ENCODE results near the gene ABLIM2.
"Not testable (repeated sequence)": the region's sequence is repeated elsewhere in the genome, so short reads cannot be mapped to it uniquely, and the experiment has no call there.

ABLIM2 gene

DNA sequence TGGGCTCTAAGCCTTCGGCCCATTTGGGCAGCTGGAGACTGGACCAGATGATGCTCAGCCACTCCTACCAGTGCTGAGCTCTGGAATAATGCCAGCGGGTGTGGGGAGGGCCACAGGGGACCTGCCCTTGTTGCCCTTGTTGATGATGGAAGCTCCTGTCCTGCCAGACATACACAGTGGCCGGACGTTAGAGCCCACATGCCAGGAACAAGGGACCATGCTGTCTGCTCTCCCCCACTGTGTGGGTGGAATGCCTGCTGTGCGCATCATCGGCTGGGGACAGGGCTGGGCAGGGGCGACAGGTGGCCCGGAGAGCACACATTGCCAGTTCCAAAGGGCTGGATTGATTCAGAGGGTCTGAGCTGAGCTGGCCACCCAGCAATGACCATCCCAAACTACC is 2.0 kb downstream of the ABLIM2 start:
- no peak for DNase-seq

GRCh38 chr4:8155660-8156421 is 2.8 kb downstream of the ABLIM2 start:
- DNase-seq = no peak

GRCh38 chr4:8155048-8155447 is 3.6 kb downstream of the ABLIM2 start:
- no peak for DNase-seq

GRCh38 chr4:8153441-8153840 is 5.2 kb downstream of the ABLIM2 start:
- no peak for DNase-seq

DNA sequence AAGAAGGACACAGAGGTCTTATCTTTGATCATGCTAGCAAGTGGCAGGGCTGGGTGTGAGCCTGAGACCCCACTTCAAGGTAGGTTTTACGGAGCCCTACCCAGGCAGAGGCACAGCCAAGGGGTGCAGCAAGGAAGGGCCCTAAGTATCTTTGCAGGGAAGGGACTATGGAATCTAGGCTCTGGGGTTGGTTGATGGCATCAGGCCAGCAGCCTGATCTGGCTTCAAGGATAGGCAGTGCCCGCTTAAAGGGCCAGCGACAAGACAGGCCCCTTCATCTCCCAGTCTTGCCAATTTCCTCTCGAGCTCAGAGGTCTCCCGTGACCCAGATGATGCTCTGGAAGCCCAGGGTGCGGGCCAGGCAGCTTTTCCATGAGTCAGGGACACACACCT is 5.8 kb downstream of the ABLIM2 start:
- DNase-seq = no peak

DNA sequence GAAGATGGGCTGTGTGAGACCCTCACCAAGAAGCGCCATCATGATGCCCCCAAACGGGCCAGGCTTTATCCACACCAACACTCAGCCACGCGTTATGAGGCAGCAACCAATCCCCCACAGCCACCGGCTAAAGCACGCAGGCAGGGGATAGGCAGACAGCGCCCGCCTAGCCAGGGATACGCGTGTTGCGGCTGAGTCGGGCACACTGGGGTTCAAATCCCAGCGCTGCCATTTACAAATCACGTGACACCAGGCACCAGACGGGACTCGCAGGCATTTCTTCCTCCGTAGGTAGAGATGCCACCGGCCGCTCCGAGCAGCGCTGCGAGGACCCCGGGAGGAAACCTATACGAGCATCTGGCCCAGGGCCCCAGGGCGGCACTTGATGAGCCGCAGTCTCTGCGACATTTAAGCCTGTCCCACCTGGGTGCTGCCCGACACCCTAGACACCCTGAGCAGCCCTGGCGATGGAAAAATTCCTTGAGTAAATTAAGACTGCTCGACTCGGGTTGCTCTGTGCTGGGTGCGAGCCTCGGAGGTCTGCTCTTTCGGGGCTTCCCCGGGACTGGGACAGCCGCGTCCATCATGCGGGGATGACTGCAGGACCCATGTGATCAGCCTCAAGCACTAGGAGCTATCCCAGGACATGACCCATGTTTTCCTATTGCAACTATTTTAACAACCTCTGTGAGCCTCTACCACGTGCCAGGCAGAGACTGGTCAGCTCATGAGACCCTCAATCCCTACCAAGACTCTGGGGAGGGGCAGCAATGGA is 6.3 kb downstream of the ABLIM2 start:
- no peak for DNase-seq

- DNase-seq = no peak
These were observed 7.4 kb downstream of the ABLIM2 start for GRCh38 chr4:8151165-8151650.

GRCh38 chr4:8150152-8151090 is 8.2 kb downstream of the ABLIM2 start:
- no peak for DNase-seq

- DNase-seq = no peak
These were observed 8.9 kb downstream of the ABLIM2 start for GRCh38 chr4:8149664-8150063.

DNA sequence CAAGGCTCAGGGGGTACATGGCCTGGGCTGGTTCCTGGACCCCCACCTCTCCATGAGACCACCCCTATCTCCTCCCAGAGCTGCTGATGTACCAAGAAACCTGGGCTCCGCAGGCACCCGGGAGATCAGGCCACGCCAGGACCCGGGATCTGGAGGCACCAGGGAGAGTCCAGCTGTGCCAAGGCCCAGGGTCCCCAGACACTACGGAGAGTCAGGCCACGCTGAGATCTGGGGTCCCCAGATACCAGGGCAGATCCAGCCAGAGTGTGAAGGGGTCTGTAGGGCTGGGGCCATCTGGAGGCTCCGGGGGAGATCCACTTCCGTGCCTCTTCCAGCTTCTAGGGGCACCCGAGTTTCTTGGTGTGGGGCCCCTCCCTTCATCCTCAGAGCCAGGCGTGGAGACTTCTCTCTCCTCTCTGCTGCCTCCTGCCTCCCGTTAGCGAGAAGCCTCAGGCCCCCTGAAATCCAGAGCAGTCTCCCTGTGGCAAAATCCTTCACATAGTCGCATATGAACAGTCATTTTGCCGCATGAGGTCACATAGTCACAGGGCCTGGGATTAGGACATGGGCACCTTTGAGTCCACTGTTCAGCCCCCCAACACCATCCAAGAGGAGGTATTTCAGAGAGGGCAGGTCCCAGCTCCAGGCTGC is 9.7 kb downstream of the ABLIM2 start:
- DNase-seq = no peak

DNA sequence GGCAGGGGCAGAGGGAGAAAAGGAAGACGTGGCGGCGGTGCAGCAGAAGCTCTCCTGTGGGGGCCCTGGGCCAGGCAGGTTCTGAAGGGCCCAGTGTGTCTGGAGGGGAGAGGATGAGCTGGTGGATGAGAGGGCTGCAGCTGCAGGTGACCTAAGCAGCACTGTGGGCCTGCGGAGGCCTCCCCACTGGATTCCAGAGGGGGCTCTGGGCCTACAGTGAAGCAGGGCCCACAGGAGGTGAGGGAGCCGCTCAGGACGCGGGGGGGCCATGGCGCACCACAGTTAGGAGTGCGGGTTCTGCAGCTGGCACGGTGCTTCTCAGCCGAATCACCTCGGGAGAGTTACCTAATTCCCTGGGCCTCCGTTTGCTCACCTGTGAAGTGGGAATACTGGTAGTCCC is 10.5 kb downstream of the ABLIM2 start:
- DNase-seq = no peak

- DNase-seq = no peak
These were observed 11.2 kb downstream of the ABLIM2 start for GRCh38 chr4:8147231-8147970.

DNA sequence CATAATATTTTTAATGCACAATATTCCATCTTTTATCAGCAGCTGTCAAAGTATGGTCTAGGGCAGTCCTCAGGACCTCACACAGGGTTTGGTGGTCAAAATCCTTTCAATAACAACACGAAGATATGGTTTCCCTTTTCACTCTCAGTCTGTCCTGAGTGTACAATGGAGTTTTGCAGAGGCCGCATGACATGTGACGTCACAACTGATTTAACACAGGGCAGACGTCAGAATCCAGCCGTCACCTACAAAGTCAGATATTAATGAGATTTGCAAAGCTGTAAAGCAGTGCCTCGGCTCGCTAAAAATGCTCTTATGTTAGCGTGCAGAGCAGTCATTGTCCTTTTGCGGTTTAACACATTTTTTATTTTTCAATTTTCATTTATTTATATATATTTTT is 12.5 kb downstream of the ABLIM2 start:
- DNase-seq = no peak

DNA sequence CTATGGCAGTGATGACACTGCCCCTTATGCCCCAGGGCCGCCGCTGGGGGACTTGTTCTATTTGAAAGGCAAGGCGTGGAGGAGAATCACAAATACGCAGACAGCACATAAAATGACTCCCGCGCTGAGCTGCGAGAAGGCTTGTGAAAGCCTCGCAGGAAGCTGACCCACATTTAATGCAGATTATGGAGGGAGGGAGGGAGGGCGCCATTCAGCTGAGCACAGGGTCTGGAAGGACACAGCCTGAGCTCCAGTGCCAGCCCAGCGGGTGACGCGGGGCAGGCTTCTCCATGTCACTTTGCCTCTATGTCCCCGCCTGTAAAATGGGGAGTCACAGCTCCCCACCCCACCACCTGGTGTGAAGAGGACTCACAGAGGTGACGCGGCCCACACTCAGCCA is 14.3 kb downstream of the ABLIM2 start:
- no peak for DNase-seq

- no peak for DNase-seq
These were observed 15.0 kb downstream of the ABLIM2 start for GRCh38 chr4:8143392-8144140.

DNA sequence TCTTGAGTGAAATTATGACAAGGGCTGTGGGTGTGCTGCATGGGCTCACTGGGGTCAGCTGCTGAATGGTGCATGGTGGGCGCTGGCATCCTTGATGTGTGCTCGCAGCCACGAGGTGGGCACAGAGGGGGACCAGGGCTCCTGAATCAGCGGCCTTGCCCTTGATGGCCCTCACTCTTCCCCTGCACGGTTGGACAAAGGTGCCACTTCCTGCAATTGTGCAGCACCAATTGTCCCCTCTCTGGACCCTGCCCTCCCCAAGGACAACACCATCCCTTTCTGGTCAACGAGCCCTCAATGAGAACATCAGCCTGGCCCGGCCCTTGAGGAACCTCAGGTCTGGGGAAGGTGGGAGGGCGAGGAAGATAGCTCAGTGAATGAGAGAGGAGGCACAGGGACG is 16.1 kb downstream of the ABLIM2 start:
- DNase-seq = no peak

- DNase-seq = no peak
These were observed 16.7 kb downstream of the ABLIM2 start for GRCh38 chr4:8141935-8142334.

DNA sequence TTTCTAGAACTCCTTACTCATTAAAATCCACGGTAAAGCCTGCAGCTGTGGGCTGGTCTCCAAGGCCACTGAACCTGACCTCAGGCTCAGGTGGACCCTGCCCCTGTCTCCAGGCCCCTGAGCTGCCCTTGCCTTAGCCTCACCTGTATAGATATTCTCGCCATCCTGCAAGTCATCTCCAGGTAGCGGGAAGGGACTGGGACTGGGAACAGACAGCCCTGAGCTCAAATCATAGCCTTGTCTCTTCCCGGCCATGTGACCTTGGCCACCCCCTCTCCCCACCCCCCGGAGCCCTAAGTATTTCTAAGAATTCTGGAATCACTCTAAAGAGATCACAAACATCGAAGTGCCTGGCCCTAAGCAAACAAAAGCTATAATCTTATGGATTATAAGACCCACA is 17.7 kb downstream of the ABLIM2 start:
- no peak for DNase-seq

GRCh38 chr4:8139726-8140125 is 18.9 kb downstream of the ABLIM2 start:
- not testable (repeated sequence) for DNase-seq

DNA sequence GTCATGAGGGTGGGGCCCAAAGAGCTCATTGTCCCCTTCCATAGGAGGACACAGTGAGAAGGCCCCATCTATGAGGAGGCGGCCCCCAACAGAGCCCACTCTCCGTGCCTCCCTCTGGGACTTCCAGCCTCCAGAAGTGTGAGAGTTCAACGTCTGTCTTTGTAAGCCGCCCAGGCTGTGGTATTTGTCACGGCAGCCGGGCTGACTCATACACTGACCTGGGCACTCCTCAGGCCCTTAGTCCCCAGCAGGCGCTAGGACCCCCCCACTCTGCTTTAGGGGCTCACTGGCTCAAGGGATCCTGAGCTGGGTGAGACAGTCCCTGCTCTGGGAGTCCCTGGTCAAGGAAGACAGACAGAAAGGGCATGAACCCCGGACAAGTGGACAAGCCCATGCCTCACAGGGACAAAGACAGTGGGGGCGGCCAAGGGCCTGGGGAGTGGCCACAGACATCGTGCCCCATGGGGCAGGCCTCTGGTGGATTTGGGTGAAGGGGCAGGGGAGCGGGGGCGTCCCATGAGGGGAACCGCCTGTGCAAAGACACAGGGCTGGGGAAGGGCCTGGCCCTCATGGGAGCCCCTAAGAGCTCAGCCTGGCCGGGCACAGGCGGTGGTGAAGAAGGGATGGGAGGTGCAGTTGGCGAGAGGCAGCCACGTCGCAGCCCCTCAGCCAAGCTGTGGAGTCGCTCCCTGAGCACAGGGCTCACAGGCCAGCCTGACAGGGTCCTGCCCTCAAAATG is 21.5 kb downstream of the ABLIM2 start:
- DNase-seq = no peak
